HG03565 (cell line): ENCODE measurements around the gene VPS54.

Experiments
- ATAC-seq: cut with Tn5 transposase; IDR thresholded peaks from one replicate; pipeline ENCODE4 v1.9.1; 2021; ENCODE audit warnings: mild to moderate bottlenecking, moderate library complexity; ENCODE audit not compliant: unreplicated experiment

VPS54 gene

GRCh38 chr2:64019083-64019974 lies at the start of gene VPS54:
VPS54 (minus strand) TSS chr2:64019428; CDS start chr2:63983999, 35,429 bp downstream.
- ATAC-seq, result peak; percentile 43

GRCh38 chr2:64067326-64067725 lies 48.1 kb upstream of the VPS54 start:
- no peak for ATAC-seq

GRCh38 chr2:64065516-64065915 lies 46.3 kb upstream of the VPS54 start:
- no peak for ATAC-seq

GRCh38 chr2:64063924-64064331 lies 44.7 kb upstream of the VPS54 start:
- no peak for ATAC-seq

- no peak for ATAC-seq
Measured at GRCh38 chr2:64063454-64063853, 44.2 kb upstream of the VPS54 start.

- no peak for ATAC-seq
Measured at GRCh38 chr2:64062840-64063239, 43.6 kb upstream of the VPS54 start.

- ATAC-seq, result no peak
Measured at GRCh38 chr2:64059270-64059669, 40.0 kb upstream of the VPS54 start.

- ATAC-seq, result no peak
Measured at GRCh38 chr2:64056021-64056420, 36.8 kb upstream of the VPS54 start.

GRCh38 chr2:64054161-64054915 lies 35.1 kb upstream of the VPS54 start:
- no peak for ATAC-seq

GRCh38 chr2:64052463-64053241 lies 33.4 kb upstream of the VPS54 start:
- no peak for ATAC-seq

- ATAC-seq, result peak; percentile 70
Measured at GRCh38 chr2:64049633-64050220, 30.5 kb upstream of the VPS54 start.

GRCh38 chr2:64045938-64046337 lies 26.7 kb upstream of the VPS54 start:
- ATAC-seq, result no peak

- ATAC-seq, result no peak
Measured at GRCh38 chr2:64040161-64040560, 20.9 kb upstream of the VPS54 start.

- peak; percentile 93 for ATAC-seq
Measured at GRCh38 chr2:64036034-64036705, 16.9 kb upstream of the VPS54 start.

- peak; percentile 33 for ATAC-seq
Measured at GRCh38 chr2:64035072-64035942, 16.1 kb upstream of the VPS54 start.

GRCh38 chr2:64029116-64029665 lies 10.0 kb upstream of the VPS54 start:
- no peak for ATAC-seq

GRCh38 chr2:64025741-64026140 lies 6.5 kb upstream of the VPS54 start:
- ATAC-seq, result no peak

- ATAC-seq, result no peak
Measured at GRCh38 chr2:64024259-64024949, 5.2 kb upstream of the VPS54 start.
